ENCODE measurements around the gene KCTD2.
"Not testable (repeated sequence)": the region's sequence is repeated elsewhere in the genome, so short reads cannot be mapped to it uniquely, and the experiment has no call there.

KCTD2 gene

GRCh38 chr17:75019710-75020109 is 27.3 kb upstream of the KCTD2 start:
- no peak for TF ChIP-seq CTCF (IDR thresholded peaks at IDR 0.05; ENCODE audit: low read depth, low read length)
- in situ Hi-C loops (cut with HindIII; ENCODE audit: low sequenced_read_pairs), result no loop called here
- no peak for DNase-seq (ENCODE audit: low read depth, low spot score)
- no peak overlapping the region for H3K4me3 ChIP-seq (ENCODE audit: low read depth, low read length)

- TF ChIP-seq CTCF (IDR thresholded peaks at IDR 0.05; ENCODE audit: low read depth, low read length), result no peak
- DNase-seq (ENCODE audit: low read depth, low spot score), result no peak
- H3K4me3 ChIP-seq (ENCODE audit: low read depth, low read length), result no peak overlapping the region
- in situ Hi-C loops (cut with HindIII; ENCODE audit: low sequenced_read_pairs), result no loop called here
Observed at GRCh38 chr17:75020331-75021110, 26.5 kb upstream of the KCTD2 start.

GRCh38 chr17:75024686-75025397 is 22.2 kb upstream of the KCTD2 start:
- in situ Hi-C loops (cut with HindIII; ENCODE audit: low sequenced_read_pairs), result no loop called here
- TF ChIP-seq CTCF (IDR thresholded peaks at IDR 0.05; ENCODE audit: low read depth, low read length), result no peak
- DNase-seq (ENCODE audit: low read depth, low spot score), result no peak
- no peak overlapping the region for H3K4me3 ChIP-seq (ENCODE audit: low read depth, low read length)

- H3K4me3 ChIP-seq (ENCODE audit: low read depth, low read length); DNase-seq (ENCODE audit: low read depth, low spot score); in situ Hi-C loops (cut with HindIII; ENCODE audit: low sequenced_read_pairs): not testable (repeated sequence)
Observed at GRCh38 chr17:75025398-75025734, 21.7 kb upstream of the KCTD2 start.

GRCh38 chr17:75026650-75027049 is 20.4 kb upstream of the KCTD2 start:
- H3K4me3 ChIP-seq (ENCODE audit: low read depth, low read length); in situ Hi-C loops (cut with HindIII; ENCODE audit: low sequenced_read_pairs); DNase-seq (ENCODE audit: low read depth, low spot score): not testable (repeated sequence)

GRCh38 chr17:75030161-75030560 is 16.9 kb upstream of the KCTD2 start:
- no peak for TF ChIP-seq CTCF (IDR thresholded peaks at IDR 0.05; ENCODE audit: low read depth, low read length)
- H3K4me3 ChIP-seq (ENCODE audit: low read depth, low read length), result no peak overlapping the region
- in situ Hi-C loops (cut with HindIII; ENCODE audit: low sequenced_read_pairs), result no loop called here
- DNase-seq (ENCODE audit: low read depth, low spot score), result no peak

GRCh38 chr17:75031972-75032719 is 14.9 kb upstream of the KCTD2 start:
- in situ Hi-C loops (cut with HindIII; ENCODE audit: low sequenced_read_pairs), result no loop called here
- TF ChIP-seq CTCF (IDR thresholded peaks at IDR 0.05; ENCODE audit: low read depth, low read length), result no peak
- H3K4me3 ChIP-seq (ENCODE audit: low read depth, low read length), result peak overlapping the region; percentile 85
- DNase-seq (ENCODE audit: low read depth, low spot score), result peak; percentile 75

Data from astrocyte of the spinal cord (primary cell).